ENCODE results near the gene GEN1.

GRCh38 chr2:17752246-17752645, 1.7 kb upstream of the GEN1 start:
- no peak for TF ChIP-seq CTCF (conservative IDR thresholded peaks at IDR 0.05; ENCODE audit: low read length)
- TF ChIP-seq EZH2phosphoT487 (IDR thresholded peaks at IDR 0.05; ENCODE audit: borderline replicate concordance), result no peak
